Left lobe of liver (tissue), 2 donors: ENCODE data around the gene ZFP64. TPM values are rescaled to one million over a fixed set of nuclear protein-coding genes. Genes with fewer than 3 reads are reported as not detected.
A peak's percentile ranks its signal among the peaks of the same experiment; 100 is the strongest.
"Not testable (repeated sequence)": the region's sequence is repeated elsewhere in the genome, so short reads cannot be mapped to it uniquely, and the experiment has no call there.

Source experiments
- ATAC-seq: fragments of 200-7000 bp; cut with Tn5 transposase; one replicate; pipeline ENCODE4 v1.9.1; 2020; ENCODE audit warnings: mild to moderate bottlenecking, moderate library complexity
- DNase-seq: peaks from one replicate; pipeline ENCODE4 v3.0.0-alpha.2; 2020; ENCODE audit warnings: low spot score
- total RNA-seq: library from RNA; stranded (reverse); gene quantifications from one replicate; pipeline ENCODE4 v1.2.1, GENCODE V29; 2021
- donor health status: DM: no; HTN: no; CAD: no; lungs with moderate emphysema.
- donor health status: DM: no; HTN: yes; CAD: no.

The ZFP64 gene
- total RNA-seq, 1 donor from 2014 or later, result 5.7 TPM

DNA sequence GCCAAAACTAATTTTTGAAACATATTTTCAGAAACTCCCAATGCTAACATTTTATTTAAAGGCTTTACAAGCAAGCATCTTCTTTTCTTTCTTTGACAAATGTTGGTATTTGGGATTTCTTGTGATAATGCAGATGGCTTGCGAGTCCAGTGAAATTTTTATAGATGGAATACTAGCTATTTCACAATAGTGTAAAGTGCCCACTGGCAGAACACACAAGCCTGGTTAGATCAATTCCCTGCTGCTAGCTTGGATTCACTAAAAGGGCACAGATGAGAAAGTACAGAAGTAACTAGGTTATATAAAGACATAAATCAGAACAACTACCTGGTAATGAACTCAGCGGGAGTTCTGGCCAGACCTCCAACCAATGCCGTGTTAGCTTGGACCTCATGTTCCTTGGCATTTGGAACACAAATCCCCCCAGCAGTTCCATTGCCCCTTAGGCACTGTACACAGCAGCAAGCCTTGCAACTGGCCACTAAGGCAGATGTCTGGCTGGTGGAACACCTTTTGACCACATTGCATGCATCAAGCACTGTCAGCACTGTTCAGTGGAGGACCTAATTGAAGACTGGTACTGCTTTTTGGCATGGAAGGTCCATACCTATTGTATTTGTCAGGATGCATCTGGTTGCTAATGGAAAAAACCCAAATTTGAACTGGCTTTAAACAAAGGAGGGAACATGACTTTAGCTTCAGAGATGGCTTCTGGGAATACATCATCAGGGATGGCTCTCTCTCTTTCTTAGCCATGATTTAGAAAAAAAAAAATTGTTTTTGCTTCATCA is 15.6 kb upstream of the ZFP64 start:
- DNase-seq (no peak), ATAC-seq (peak; percentile 91)

DNA sequence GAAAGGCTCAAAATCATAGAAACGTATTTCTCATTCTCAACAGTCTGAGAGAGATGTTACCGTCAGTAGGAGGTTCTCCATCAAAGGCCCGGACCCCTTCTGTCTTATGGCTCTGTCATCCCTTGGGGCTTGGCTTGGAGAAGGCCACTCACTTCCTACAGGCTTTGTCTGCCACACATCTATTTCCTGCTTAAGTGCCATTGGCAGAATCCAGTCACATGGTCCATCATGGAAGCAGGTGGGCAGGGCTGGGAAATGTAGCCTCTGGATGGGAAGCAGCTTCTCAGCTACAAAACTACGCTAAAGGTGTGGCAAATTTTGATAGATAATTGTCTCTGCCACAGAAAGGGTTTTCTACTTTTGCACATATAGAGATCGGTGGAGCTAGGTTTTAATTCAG is 12.6 kb upstream of the ZFP64 start:
- no peak for DNase-seq

DNA sequence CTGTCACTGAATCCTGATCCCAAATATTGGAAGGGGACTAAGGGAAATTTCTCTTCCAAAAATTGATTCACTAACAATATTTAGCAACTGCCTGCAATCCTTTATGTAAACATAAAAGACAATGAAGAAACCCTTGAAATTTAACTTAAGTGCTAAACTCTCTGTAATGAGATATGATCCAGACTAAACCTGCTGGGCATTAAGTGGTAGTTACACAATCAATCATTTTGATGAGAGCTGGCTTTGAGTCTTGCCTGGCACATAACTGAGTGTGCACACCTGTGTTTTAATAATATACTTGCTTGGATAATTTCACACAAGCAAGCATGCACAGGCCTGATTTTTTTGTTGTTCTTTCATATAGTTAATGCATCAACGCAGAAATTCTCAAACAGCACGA is 9.8 kb upstream of the ZFP64 start:
- DNase-seq, result no peak

More for the DNA sequence above, 12.6 kb upstream of the ZFP64 start:
- ATAC-seq, result no peak

DNA sequence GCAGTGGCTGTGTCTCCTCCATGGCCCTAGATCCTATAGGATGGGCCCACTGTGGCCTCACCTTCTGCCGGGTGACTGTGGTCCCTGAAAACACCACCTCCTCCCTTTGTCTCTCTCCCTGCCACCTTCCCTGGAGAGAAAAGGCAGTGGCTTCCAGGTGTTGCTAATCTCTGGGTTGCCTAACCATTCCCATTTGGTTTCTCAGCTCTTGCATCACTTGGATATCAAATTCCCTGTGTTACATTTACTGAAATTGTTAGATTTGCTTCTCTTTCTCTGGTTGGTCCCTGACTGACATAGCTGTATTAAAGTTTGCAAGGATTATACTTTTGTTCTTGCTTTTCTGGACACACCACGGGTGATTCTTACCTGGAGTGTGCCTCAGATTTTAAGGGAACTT is 9.3 kb upstream of the ZFP64 start:
- peak; percentile 41 for ATAC-seq

More for the DNA sequence above, 9.8 kb upstream of the ZFP64 start:
- peak; percentile 28 for ATAC-seq

DNA sequence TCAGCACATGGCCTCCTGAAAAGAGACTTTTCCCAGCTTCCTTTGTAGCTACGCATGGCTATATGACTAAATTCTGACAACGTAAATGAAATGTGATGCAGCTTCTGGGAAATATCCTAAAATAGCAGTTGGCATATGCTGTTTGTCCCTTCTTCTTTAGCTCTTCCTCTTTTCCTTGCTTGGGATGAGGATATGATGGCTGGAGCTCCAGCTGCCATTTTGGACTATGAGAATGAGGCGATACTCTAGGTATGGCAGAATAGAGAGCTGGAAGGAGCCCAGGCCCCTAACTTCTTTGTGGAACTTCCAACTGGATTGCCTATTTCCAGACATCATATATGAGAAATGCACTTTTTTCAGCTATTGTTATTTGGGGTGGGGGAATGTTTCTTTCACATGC is 5.3 kb upstream of the ZFP64 start:
- DNase-seq (no peak), ATAC-seq (no peak)

More for the DNA sequence above, 9.3 kb upstream of the ZFP64 start:
- DNase-seq, result no peak

DNA sequence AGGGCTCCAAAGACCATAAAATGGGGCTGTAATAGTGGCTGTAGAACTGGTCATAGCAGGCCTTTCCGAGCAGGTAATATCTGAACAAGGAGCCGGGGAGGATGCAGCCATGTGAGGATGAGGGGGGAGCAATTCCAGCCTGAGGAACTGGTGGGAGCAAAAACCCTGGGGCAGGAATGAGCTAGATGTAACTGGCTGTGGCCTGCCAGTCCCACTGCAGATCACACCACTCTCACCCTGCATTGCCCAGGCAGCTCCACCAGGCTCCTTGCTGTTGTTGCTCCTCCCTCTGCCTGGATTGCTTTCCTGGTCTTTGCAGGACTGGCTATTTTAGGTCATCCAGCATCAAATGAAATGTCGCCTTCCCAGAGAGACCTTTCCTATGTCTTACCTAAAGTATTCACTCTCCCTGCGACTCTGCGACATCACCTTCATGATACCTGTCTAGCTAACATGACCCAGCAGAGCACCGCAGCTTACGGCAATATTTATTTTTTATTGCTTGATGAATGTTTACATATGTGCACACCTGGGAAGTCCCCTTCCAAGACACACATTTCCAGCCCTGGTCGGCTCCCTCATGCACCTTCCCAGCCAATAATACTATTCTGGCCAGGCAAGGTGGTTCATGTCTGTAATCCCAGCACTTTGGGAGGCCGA is 2.4 kb upstream of the ZFP64 start:
- no peak for ATAC-seq
- no peak for DNase-seq

DNA sequence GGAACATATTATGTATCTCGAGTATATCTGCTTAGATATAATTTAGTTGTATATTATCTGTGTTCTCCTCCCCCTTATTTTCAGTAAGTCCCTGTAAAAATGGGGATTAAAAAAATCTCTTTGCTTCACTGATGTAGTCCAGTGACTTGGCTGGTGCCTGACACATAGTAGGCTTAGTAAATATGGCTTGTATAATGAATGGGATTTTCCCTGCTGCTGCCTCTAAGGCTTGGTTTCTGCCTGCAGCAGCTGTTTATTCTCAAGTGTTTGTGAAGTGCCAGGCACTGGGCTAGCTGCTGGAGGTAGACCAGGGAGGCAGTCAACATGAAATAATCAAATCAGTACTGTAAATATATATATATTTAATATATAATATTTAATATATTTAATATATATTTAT is 1.6 kb upstream of the ZFP64 start:
- DNase-seq (no peak), ATAC-seq (no peak)

DNA sequence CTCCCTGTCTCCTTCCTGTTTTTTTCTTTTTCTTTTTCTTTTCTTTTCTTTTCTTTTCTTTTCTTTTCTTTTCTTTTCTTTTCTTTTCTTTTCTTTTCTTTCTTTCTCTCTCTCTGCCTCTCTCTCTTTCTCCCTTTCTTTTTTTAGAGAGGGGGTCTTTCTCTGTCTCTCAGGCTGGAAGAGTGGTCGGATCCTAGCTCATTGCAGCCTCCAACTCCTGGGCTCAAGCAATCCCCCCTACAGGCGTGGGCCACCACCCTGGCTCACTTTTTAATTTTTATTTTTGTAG is 1.1 kb upstream of the ZFP64 start:
- DNase-seq, ATAC-seq: not testable (repeated sequence)

DNA sequence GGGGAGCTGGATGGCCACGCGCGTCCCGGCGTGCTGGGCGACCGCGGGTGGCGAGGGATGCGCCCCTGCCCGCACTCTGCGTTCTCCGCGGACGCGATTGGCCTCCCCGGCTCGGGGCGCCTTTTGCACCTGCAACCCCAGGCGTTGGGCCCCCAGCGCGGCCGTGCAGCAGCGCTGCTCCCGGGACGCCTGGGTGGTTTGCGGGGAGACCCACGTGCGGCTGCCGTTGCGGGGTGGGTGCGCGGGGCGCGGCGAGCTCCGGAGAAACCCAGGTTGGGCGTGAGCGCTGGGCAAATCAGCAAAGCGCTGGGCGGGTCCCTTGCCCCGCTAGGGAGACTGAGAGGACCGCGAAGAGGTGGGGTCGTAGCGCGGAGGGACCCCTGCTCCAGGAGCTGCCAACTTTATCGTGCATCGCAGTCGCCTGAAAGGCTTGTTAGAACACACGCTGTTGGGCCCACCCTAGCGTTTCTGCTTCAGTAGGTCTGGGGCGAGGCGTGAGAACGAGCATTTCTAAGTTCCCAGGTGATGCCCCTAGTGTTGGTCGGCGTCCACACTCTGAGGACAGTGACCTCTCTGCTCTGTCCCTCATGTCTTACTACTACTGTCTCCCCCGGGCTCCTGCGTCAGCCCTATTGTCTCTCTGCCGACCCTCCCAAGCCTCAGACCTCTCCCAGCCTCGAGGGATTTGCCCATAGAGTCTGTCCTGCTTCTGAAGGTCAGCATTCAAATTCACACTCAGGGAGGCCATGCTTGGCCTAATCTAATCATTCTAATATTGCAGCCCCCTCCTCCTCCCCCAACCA is 538 bp upstream of the ZFP64 start:
- DNase-seq, result peak; percentile 62
- ATAC-seq, result peak; percentile 65

DNA sequence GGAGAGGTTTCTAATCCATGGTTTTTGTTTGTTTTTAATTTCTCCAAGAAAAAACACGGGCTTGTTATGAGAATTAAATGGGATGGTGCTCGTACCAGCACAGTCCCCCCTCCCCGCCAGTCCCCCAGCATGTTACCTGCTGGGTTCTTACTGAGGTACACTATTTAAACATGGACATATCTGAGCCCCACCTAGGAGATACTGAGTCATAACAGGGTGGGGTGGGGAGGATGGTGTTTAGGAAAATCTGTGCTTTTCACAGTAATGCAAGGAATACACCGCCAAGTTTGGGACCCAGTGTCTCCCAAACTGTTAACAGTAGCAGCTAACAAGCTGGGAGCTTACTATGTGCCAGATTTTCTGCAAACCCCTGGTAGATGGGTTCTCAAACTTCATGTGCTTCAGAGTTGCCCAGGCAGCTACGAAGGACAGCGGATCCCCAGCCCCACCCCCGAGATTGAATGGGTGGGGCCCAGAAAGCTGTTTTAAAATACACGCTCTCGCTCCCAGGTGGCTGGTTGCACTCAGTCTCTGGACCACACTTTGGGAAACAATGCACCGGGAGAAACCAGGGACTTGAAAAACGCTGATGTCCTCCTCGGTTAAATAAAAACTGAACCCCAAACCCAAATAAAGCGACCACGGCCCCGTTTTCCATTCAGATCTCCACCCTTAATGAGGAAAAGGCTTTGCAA is 995 bp downstream of the ZFP64 start:
- no peak for DNase-seq
- ATAC-seq, result peak; percentile 39

DNA sequence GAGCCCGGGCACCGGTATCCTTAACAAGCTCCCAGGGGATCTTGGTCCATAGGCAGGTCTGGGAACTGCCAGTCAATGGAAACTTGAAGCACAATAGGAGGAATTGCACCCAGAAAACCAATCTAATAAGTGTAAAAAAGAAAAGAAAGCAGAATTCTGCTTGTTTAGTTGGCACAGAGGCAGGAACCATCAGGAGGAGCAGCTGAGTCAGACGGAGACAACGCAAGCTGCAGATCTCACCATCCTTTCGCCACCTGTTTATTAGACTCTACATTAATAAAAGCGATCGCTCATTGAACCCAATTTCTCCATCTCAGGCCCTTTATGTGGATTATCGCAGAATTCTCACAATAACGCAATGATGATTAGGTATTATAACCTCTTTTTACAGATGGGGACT is 9.8 kb downstream of the ZFP64 start:
- ATAC-seq (no peak), DNase-seq (no peak)

DNA sequence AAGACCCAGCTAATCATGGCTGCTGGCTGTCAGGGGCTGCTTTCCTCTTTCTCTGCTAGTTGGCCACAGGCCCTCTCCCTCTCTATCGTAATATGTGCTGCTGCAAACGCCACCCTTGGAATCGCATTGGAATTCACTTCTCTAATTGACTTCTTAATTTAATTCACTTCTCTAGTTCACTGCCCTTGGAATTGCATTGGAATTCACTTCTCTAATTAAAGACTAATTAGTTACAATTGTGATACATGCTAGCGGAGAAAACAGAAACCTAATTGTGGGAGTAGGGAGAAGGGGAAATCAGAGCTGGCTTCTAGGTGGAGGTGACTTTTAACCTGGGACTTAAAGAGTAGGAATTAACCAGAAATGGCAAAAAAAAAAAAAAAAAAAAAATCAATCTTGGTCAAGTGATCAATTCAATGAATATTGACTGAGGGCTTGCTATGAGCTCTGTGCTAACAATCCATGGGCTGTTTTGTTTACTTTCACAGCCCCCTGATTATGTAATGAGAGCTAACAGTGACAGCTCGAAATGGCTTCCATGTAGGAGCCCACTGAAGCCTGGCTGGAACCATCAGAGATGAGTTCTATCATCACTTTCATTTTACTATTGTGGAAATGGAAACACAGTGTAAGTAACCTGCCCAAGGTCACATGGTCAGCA is 11.3 kb downstream of the ZFP64 start:
- ATAC-seq (no peak), DNase-seq (no peak)

DNA sequence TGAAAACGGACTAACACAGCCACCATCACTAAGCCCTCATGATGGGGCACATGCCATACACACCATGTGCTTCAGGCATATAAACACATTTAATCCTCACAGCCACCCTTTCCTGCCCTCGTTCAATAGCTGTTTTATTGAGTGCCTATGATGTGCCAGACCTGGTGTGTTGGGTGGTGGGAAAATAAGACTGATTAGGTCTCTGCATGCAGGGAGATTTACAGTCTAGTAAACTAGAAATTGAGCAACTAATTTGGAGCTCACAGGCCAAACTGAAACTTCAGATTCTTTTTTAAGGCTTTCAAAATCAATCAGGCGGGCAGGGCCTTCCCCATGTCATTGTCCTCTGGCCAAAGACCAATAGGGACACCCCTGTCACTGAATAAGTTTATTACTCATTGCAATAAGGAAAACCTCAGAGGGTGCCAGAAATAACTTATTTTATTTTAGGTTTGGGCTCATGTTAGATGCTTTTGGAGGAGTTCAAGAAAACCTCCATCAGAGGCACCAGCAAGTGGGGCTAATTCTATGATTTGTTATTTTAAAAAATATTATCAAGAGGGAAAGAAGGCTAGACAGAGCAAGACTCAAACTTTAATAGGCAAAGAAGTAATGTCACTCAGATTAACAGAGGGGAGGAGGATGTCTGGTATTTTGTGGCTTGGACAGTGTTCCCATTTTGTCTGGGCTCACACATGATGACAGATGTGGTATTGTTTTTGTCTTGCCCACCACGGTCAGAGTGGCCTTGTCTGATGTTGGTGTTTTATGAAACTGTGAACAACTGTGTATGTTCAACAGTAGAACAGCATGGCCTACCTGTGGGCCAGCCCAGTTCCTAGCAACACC is 12.0 kb downstream of the ZFP64 start:
- ATAC-seq (peak; percentile 26), DNase-seq (no peak)

DNA sequence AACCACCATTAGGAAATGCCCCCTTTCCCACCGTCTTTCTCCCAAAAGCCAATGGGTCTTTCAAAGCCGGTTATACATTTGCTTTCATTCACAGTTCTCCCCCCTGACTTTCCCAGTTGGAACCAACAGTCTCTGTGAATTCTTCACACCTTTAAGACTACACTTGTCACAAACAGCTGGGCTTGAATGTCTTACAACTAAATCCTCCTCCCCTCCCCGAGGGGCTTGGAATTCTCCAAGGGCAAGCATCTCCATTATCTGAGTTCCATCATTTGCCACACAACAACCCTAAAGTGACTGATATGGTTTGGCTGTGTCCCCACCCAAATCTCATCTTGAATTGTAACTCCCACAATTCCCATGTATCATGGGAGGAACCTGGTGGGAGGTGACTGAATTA is 12.9 kb downstream of the ZFP64 start:
- ATAC-seq (no peak), DNase-seq (no peak)

DNA sequence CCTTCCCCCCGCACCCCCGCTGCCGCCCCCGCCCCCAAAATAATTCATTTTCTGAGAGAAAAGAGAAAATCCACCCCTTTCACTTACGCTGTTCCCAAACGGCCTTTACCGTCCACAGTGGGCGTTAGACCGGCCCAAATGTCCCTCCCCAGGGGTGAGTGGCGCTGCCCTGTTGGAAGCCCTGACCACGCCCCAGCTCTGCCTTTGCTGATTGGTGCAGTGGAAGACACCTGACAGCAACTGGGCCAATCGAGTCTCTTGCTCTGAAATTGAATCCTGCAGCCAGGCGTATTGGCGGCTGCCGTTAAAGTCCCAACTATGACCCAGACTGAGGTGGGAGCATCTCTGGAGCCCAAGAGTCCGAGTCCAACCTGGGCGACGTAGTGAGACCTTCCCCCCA is 15.7 kb downstream of the ZFP64 start:
- ATAC-seq (no peak), DNase-seq (no peak)

DNA sequence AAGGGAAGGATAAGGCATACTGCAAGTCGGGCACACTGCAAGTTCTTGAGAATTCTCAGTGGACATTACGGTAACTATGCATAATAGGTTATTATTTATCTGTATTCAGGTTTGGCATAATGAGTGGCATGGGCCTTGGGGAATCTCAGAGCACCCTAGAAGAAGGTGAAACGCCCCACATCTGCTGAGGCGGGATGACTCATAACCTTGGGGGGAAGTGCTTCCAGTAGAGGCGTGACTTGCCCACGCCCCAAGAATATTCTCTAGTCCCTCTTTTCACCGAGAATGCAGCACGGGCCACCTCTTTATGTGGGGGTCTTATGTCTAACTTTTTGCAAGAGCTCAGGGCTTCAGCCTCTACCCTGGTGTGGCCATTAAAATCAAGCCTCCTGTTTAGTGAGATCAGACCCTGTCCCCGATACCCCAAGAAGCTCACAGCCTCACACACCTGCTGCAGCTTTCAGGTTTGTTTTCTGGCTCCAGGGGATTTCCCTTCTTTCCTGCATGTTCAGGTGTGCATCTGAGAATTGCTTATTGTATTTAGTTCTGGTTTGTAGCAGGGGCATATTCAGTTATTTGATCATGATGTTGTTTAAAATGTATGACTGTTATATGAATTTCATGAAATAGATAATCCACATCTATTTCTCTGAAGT is 19.1 kb downstream of the ZFP64 start:
- DNase-seq, result no peak
- ATAC-seq, result no peak

DNA sequence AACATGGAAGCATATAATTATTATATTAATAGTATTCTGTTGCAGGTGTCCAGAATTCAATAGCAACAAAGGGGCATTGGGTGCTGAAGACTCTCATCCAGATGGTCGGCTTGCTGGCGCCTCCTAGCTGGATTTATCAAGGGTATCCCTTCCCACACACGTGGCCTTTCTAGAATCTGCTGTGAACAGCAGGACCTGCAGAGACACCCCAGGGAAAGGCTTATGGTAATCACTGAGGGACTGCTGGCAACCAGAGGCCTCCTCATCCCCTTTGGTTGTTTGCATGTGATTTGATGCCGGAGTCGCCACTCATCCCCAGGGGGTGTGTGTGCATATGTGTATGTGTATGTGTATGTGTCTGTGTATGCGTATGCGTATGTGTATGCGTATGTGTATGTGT is 20.6 kb downstream of the ZFP64 start:
- DNase-seq, result no peak
- no peak for ATAC-seq

DNA sequence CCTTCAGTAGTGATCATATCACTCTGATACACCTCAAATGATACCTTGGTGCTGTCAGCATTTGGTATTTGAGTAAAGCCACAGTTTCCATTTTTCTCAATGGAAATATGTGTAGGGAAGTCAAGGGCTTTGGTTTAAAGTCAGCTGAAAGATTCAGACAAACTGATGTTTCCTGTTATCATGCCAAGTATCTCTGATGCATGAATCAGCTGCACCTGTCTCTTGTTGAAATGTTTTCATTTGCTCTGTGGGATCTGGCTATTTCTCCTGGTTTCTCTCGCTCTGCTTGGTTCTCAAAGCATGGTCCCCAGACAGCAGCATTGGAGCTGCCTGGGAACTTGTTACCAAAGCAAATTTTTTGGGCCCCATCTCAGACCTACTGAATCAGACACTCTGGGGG is 23.5 kb downstream of the ZFP64 start:
- ATAC-seq, result no peak
- DNase-seq, result no peak

DNA sequence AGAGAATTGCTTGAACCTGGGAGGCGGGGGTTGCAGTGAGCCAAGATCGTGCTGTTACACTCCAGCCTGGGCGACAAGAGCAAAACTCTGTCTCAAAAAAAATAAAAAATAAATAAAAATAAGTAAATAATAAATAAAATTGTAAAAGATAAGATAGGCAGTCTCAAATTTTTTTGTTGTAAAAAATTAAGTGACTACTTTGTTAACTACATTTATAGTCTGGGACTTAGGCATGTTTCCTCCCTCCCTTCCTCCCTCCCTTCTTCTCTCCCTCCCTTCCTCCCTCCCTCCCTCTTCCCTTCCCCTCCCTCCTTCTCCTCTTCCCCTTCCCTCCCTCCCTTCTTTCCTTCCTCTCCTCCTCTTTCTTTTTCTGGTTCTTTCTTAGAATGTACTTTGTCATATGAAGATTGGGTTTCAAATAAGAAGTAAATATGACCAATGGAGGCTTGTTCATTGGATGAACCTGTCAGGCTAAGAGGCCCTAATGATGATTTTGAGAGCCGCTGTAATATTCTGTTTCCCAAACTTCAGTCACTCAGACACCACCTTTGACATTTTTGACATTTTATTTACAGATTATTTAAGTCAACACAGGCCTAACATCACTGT is 24.2 kb downstream of the ZFP64 start:
- no peak for DNase-seq
- ATAC-seq, result no peak
